GM12872 (cell line): ENCODE data around the gene EZH2.

Experiments used
- TF ChIP-seq, protein P1 (sequence below): IDR thresholded peaks from 3 replicates; pipeline ENCODE4 v1.5.1; 2011; ENCODE audit warnings: low read depth, mild to moderate bottlenecking, low read length, moderate library complexity; ENCODE audit not compliant: insufficient read depth

EZH2 gene

DNA sequence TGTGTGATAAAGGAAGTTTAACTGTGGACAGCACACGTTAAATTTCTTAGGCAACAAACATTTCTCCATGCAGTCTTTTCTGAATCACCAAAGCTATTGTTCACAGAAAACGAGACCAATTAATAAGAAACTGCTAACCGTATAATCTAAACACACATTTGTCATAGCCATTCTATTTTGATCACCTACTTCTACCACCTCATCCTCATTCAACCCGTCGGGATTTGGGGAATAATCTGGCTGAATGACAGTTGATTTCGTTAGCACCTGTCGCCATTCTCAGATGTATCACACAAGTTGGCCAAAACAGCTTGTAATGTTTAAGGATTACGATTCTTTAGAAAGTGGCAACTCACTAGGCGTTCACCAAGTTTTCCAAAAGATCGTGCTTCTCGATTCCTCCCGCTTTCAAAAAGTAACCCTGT, 1.2 kb downstream of the EZH2 start:
- TF ChIP-seq, protein P1, sequence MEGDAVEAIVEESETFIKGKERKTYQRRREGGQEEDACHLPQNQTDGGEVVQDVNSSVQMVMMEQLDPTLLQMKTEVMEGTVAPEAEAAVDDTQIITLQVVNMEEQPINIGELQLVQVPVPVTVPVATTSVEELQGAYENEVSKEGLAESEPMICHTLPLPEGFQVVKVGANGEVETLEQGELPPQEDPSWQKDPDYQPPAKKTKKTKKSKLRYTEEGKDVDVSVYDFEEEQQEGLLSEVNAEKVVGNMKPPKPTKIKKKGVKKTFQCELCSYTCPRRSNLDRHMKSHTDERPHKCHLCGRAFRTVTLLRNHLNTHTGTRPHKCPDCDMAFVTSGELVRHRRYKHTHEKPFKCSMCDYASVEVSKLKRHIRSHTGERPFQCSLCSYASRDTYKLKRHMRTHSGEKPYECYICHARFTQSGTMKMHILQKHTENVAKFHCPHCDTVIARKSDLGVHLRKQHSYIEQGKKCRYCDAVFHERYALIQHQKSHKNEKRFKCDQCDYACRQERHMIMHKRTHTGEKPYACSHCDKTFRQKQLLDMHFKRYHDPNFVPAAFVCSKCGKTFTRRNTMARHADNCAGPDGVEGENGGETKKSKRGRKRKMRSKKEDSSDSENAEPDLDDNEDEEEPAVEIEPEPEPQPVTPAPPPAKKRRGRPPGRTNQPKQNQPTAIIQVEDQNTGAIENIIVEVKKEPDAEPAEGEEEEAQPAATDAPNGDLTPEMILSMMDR, result no peak

GRCh38 chr7:148882192-148882591, 1.9 kb downstream of the EZH2 start:
- TF ChIP-seq, protein P1, result no peak

DNA sequence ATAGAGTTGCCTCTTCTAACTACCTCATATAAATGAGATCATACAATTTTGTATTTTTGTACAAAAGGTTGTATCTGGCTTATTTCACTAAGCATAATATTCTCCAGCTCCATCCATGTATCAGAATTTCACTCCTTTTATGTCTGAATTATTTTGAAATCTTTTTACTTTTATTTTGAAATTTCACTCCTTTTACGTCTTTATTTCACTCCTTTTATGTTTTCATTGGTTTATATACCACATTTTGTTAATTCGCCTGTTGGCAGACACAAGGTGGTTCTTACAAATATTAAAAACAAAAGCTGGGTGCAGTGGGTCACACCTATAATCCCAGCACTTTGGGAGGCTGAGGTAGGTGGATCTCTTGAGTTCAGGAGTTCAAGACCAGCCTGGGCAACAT, 5.8 kb downstream of the EZH2 start:
- TF ChIP-seq, protein P1, result no peak

GRCh38 chr7:148877517-148877916, 6.6 kb downstream of the EZH2 start:
- TF ChIP-seq, protein P1, result no peak

- TF ChIP-seq, protein P1, result no peak
These were observed 11.9 kb downstream of the EZH2 start for GRCh38 chr7:148872188-148872587.

DNA sequence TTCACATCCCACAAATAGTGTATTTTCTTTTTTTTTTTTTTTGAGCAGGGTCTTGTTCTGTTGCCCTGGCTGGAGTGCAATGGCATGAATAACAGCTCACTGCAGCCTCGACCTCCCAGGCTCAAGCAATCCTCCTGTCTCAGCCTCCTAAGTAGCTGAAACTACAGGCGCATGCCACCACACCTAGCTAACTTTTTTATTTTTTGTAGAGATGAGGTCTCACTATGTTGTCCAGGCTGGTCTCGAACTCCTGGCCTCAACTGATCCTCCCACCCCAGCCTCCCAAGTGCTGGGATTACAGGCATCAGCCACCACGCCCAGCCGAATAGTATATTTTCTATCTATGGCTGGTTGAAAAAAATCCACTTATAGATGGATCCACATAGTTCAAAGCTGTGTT, 12.5 kb downstream of the EZH2 start:
- TF ChIP-seq, protein P1, result no peak

DNA sequence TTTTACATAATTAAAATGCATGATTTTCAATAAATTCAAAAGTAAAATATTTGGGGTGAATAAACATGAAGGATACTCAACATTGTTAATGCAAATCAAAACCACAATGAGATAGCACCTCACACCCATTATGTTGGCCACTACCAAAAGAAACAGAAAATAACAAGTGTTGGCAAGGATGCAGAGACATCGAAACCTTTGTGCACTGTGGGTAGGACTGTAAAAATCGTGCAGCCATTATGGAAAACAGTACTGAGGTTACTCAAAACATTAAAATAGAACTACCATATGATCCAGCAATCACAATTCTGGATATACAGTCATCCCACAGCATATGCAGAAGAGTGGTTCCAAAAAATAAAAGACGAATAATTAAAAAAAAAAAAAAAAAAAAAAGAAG, 13.1 kb downstream of the EZH2 start:
- TF ChIP-seq, protein P1, result no peak

DNA sequence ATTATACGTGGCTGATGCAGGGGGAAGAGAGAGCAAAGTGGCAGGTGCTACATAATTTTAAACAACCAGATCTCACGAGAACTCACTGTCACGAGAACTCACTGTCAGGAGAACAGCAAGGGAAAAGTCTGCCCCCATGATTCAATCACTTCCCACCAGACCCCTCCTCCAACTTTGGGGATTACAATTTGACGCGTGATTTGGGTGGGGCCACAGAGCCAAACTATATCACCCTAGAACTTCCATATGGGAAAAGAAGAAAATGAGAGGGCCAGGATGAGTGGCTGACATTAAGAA, 15.8 kb downstream of the EZH2 start:
- TF ChIP-seq, protein P1, result no peak
